Activated CD4-positive, alpha-beta T cell treated with anti-CD3 and anti-CD28 coated beads for 4 hours (primary cell): ENCODE measurements around the gene MYO5A.
"Not testable (repeated sequence)": the region's sequence is repeated elsewhere in the genome, so short reads cannot be mapped to it uniquely, and the experiment has no call there.

Experiments used
- DNase-seq, 2 donors: peaks; one replicate each; pipeline ENCODE4 v3.0.0-alpha.2; 2020

Gene MYO5A

DNA sequence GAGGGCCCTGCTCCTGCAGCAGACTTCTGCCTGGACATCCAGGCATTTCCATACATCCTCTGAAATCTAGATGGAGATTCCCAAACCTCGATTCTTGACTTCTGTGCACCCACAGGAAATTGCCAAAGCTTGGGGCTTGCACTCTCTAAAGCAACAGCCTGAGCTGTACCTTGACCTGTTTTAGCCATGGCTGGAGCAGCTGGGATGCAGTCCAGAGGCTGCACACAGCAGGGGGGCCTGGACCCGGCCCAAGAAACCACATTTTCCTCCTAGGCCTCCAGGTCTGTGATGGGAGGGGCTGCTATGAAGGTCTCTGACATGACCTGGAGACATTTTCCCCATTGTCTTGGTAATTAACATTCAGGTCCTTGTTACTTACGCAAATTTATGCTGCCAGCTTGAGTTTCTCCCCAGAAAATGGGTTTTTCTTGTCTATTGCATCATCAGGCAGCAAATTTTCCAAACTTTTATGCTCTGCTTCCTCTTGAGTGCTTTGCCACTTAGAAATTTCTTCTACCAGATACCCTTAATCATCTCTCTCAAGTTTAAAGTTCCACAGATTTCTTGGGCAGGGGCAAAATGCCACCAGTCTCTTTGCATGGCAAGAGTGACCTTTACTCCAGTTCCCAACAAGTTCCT lies 11.8 kb upstream of the MYO5A start:
- DNase-seq: no peak

DNA sequence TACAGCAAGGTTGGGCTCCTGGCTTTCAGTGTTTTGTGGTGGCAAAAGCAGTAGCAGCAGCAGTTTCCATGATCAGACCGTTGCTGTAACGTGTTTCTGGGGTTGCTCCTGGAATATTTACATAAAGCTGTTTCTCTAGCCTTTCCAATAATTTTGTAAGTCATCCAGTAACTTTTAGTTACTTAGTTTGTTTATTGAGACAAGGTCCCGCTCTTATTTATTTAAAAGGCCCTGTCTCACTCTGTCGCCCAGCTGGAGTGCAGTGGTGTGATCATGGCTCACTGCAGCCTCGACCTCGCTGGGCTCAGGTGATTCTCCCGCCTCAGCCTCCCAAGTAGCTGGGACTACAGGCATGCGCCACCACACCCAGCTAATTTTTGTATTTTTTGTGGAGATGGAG lies 8.8 kb upstream of the MYO5A start:
- DNase-seq: no peak

DNA sequence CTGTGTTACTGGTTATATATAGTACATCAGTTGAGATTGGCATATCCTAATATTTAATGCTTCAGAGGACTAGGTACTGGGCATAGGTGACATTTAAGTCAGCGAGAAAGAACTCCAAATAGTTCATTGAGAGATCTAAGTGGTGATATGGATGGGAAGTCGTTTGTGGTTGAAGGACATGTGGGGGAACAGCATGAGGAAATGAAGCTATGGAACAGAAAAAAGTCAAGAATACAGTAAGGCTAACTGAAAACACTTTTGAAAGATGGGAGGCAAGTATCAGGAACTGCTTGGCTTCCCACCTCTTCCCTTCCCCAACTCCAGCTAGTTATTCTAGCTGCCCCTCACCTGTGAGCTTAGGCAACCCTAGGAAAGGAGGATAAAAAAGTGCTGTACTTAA lies 3.7 kb upstream of the MYO5A start:
- DNase-seq: no peak

DNA sequence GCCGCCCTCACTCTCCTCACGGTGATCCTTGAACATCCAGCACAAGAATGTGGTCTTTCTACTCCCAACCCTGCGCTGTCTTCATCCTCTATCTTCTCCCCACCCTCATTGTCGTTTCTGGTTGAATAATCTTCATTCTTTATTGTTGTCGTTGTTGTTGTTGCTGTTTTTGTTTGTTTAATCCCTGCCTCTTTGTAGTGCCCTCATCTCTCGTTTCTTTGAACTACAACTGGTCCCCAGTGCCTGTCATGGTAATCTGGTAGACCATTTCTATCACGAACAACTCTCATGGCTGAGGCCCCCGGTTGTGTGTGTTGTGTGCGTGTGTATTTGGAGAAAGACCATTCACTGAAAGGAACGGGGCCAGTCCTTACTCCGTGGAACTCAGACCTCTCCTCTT lies 1.3 kb upstream of the MYO5A start:
- no peak for DNase-seq

DNA sequence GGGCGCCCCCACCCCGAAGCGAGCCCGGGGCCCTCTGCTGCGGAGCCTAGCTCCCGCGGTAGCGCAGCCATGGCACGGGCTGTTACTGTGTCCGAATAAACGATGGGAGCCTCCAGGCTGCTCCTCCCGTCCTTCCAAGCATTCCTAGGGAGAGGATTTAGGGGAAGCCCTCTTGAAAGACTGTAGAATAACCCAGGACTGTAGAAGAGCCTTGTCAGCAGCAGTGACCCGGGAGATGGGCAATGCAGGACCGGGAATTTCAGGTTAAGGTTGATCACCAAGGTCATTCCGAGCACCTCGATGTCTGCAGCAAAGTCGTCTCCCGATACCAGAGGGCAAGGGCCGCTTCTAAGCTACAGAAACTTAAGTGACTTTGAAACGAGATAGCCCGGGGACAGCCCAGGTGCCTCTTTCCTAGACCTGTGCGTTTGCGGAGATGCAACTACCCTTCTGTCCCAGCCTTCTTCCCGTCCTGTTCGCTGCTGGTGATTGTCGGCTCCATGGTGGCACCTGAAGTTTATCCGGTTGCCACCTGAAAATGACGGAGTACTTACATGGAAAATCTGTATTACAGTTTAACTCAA lies 753 bp upstream of the MYO5A start:
- DNase-seq: peak; percentile 12 to 16

DNA sequence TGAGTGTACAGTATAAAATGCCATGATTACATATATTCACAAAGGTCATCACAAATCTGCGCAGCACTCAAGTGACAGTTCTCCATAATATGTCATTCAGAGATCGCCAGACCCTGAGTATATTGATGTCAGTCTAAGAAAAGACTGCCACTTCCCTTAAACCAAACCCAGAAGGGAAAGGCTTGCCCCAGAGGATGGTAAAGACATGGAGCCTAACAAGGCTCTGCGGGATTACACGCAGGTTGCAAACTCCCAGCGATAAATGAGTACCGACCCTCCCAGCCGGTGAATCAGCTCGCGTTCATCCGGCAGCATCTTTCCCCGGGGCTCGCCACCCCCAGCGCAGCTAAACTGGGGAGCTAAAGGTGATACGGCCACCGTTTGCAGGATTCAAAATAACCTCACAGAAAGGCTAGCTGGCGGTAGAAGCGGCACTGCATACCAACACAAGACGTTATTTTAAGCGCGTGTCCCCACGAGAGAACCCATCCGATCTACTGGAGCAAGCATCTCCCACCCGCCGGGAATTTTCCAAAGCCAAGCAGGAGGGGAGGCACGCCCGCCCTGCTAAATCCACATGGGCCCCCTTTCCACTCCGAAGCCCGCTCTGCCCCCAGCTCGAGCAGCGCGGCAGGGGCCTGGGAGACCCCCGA lies 643 bp downstream of the MYO5A start:
- DNase-seq: peak; percentile 43 to 48

DNA sequence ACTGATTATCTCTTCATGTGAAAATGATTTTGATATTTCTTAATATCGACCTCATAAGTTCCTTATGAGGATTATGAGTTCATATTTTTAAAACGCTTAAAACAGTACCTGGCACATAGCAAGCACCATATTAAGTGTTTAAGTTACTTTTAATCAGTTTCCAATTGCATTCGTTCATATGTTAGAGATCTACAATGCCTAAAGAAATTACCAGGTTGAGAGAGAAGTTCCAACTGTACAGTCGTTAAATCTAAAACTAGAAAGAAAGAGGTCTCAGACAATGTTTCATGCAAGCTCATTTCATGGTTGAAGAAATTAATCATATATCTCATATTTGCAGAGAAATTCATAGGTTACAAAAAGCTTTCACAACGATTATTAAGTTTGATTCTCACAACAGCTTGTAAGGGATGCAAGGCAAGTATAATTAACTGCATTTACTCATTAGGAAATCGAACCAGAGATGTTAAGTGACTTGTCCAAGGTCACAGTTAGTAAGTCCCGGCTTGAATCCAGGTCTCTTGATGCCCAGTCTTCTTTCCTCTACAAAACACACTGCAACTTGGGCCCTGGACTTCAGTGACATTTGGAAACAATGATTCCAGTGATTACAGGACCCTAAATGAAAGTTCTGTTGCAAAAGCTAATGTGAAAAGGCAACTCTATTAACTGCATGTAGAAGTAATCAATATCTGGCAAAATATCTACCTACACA lies 1.3 kb downstream of the MYO5A start:
- DNase-seq: no peak

DNA sequence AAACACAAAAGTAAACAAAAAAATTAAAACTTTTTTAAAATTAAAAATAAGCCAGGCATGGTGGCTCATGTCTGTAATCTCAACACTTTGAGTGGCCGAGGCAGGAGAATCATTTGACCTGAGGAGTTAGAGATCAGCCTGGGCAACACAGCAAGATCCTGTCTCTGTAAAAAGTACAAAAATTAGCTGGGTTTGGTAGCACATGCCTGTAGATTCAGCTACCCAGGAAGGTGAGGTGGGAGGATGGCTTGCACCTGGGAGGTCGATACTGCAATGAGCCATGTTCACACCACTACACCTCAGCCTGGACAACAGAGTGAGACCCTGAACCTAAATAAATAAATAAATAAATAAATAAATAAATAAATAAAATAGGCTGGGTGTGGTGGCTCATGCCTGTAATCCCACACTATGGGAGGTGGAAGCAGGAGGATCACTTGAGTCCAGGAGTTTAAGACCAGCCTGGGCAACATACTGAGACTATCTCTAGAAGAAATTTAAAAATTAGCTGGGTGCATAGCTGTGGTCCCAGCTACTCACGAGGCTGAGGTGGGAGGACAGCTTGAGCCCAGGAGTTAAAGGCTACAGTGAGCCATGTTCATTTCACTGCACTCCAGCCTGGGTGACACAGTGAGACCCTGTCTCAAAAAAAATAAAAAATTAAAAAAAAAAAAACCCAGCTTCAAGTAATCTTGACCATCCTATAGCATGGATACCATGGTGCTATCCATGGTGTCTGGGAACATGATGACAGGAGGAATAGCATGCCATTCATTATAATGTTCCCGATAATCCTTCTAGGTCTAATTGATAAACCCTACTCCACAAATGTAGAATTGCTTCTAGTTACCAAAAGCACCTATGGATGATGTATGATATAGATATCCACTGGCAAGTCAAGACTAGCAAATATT lies 4.2 kb downstream of the MYO5A start:
- DNase-seq: no peak

DNA sequence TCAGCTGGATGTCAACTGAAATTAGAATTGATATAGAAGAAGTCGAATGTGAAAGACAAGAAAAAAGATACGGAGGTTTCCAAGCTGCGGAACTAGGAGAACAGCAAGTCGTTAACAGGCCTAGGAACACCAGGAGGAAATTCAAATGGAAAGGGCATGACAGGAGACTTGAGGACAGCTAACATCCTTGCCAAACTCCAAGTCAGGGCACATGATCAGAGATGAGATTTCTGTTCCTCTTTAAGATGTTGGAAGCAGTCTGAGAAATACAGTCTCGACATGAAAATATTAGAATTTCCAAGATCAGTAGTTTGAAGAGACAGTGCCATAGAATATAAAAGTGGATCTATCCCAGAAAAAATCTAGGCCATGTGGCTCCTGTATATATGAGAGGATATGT lies 5.0 kb downstream of the MYO5A start:
- no peak for DNase-seq

DNA sequence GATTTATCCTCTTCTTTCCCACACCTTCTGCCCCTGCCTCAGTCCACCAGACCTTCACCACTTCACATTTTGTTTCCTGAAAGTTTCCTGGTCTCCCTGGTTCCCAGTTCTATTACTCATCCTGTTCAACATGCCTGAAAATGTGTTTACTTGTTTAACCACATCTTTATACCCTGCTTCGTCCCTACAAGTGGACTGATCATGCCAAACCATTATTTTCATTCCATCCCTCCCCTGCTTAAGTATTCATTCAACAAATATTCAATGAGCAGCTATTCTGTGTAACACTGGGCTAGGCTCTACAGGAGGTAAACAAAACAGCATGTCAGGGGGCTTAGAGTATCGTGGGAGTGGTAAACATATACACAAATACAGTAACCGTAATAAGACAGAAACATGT lies 5.5 kb downstream of the MYO5A start:
- DNase-seq: no peak

DNA sequence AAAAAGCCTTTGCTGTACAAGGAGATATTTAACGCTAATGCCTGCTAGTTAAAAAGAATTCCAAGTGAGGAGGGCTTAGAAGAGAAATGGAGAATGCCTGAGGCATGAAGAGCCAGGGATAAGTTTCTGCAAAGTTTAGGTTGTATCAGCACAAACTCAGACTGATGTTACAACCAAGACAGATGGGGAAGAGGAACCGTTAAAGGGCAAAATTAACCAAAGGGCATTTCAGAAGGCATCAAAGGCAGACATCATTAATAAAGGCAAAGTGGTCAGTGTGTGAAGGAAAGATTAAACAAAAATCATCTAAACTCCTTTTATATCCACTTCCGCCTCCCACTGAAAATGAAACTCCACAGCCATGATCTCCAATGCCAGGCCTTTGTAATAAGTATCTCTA lies 7.0 kb downstream of the MYO5A start:
- no peak for DNase-seq

DNA sequence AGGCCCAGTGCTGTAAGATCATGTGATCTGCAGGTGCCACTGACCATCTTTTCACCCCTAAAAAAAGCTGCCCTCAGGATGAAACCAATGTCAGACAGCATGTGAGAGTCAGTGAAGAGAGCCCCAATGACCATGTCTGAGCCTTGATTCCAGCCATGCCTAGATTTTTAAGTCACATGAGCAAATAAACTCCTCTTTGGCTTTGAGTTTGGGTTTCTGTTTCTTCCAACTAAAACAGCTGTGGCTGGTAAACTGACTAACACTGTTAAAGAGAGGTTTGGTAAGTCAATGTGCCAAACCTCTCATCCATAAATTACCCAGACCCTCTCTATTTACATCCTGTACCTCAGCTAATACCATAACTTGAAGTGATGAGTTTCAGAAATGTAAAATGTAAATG lies 8.3 kb downstream of the MYO5A start:
- no peak for DNase-seq

DNA sequence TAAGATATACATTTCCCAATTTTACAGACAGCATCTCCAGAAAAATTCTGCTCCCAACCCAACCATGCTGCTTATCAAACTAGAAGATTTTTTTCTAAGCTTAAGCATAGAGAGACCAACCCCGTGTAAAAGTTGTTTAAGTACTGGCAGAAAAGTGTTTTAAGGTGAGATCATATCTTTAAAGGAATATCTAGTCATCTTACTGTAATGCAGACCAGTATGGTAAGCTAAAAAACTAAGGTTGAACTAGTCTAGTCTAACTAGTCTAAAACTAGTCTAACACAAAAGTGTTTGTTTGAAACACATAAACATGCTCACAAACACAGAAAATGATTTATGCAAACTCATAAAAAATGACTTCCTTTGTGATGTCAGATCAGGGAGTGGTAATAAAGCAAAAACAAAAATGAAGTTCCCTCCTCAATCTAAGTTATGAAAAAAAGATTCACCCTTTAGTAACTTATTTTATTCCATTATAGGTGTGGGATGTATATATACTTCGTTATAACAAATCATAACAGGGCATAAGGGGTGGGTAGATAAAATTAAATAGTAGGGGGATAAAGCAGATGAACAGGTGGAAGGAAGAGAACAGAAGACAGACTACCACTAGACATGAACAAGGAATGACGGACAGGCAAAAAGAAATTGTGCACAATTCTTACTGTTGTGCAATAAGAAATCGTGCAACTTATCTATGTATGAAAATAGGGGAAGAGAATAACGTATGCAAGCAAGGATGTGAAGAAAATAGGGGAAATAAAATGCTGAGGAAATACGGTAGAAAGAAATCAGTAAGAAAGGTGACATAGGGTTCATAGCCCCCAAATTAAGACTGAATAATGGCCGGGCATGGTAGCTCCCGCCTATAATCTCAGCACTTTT lies 10.0 kb downstream of the MYO5A start:
- no peak for DNase-seq

DNA sequence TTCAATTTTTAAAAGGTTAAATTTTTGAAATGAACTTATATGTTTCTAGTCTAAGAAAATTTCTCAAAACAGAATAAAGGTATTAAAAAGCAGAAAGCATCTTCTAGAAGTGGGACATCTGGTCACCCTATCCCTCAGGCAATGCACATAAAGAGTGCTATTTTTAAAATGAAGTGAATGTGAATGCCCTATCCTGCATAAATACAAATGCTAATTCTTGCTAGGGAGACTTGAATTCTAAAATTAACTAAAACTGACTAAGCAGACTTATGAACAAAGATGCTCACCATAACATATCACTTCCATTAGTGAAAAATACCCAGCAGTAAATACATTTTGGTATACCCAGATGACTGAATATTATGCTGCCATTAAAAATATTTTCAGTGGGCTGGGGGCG lies 11.7 kb downstream of the MYO5A start:
- DNase-seq: no peak

DNA sequence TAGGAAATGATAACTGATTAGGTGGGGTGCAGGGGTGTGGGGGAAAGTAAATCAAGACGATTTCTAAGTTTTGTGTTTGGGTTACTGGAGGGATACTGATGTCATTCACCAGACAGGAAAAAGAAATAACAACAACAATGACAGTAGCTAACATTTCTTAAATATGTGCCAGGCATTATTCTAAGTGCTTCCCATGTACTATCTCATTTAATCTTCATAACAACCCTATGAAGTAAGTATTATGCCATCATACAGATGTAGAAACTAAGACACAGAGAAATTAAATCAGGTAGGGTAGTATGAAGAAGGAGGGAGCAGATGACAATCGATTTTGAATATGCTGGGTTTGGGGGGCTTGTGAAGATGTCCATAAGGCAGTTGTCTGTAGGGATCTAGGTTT lies 13.3 kb downstream of the MYO5A start:
- no peak for DNase-seq

DNA sequence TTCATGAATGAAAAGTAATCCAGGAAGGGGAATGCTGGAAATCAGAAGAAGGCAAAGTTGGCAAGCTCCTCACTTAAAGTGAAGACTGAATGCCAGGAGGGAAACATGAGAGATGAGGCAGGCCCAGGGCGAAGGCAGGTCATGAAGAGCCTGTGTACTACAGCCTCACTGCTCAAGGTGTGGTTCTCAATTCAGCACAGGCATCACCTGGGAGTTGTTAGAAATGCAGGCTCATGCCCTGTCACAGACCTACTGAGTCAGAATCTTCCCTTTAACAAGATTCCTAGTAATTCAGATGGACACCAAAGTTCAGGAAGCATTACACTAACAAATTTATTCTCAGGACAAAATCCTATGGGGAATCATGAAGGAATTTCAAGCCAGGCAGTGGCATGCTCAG lies 14.2 kb downstream of the MYO5A start:
- DNase-seq: no peak

DNA sequence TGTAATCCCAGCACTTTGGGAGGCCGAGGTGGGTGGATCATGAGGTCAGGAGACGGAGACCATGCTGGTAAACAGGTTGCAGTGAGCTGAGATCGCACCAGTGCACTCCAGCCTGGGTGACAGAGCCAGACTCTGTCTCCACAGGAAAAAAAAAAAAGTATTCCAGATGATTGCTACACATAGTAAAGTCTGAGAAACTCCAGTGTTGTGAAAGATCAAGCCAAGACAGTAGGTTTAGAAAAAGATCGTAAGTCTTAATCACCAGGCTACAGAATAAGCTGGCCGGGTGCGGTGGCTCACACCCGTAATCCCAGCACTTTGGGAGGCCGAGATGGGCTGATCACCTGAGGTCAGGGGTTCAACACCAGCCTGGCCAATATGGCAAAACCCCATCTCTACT lies 15.8 kb downstream of the MYO5A start:
- DNase-seq: not testable (repeated sequence)

DNA sequence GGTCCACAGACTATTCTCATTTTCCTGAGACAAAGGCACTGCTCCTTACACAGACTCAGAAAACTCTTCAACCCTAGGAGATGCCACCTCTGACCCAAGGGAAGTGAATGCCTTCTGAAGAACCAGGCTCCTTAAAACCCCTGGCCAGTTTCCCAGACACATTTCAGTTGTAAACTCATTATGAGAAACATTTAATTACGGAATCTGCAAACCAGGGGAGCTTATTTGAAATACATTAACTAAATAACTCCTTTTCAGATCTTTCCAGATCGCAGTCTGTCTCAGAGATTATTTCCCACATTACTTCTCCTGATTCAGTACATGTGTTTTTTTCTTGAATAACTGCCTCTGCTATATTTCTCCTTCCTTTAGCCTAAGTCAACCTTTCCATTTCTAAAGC lies 17.6 kb downstream of the MYO5A start:
- DNase-seq: no peak

DNA sequence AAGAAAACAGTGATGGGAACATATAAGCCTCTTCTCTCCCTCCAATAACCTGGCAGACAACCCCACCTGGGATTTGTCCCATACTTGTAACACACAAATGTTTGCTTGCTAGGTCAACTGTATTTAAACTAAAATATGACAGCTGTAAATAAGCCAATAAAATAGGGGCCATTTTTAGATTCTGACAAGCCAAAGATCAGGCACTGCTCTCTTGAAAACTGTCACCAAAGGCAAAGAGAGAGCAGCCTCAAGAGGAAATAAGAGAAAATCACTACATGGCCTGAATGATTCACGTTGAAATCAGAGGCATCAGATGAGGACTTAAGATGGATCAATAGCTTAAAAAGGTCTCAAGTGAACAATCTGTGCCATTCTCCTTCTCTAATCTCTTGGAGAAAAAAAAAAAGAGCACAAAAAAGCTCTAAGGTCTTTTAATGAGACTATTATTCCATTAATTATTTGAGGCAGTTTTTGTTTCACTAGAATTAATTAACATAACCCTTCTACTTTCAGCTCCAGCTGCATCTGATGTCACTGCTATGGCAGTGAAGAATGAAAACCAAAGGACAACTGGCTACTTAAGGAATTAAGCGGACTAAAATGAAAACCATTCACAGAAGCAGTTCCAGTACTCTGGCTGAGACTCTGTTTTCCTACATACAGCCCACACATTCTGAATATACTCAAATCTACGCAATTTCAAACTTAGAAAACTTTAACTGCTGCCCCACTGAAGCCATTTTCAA lies 19.0 kb downstream of the MYO5A start:
- no peak for DNase-seq

DNA sequence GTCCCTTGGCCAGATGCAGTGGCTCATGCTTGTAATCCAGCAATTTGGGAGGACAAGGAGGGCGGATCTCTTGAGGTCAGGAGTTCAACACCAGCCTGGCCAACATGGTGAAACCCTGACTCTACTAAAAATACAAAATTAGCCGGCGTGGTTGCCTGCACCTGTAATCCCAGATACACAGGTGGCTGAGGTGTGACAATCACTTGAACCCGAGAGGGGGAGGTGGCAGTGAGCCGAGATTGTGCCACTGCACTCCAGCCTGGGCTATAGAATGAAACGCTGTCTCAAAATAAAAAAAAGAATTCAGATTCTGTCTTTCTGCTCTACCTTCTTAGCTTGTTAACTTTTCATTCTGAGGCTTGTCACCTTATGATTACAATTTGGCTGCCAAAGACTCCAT lies 22.1 kb downstream of the MYO5A start:
- no peak for DNase-seq

DNA sequence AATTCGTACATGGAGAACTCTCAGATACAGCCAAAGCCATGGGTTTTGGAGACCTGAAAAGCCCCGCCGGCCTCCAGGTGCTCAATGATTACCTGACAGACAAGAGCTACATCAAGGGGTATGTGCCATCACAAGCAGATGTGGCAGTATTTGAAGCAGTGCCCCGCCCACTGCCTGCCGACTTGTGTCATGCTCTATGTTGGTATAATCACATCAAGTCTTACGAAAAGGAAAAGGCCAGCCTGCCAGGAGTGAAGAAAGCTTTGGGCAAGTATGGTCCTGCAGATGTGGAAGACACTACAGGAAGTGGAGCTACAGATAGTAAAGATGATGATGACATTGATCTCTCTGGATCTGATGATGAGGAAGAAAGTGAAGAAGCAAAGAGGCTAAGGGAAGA lies 23.5 kb downstream of the MYO5A start:
- no peak for DNase-seq
